Muscle layer of colon (tissue), 2 donors: ENCODE measurements around the gene KLHL29.
A peak's percentile ranks its signal among the peaks of the same experiment; 100 is the strongest.

ENCODE experiments used
- H3K27ac ChIP-seq: one replicate; pipeline ENCODE4 v1.7.0; 2013; ENCODE audit warnings: low read depth, mild to moderate bottlenecking, low read length, moderate library complexity
- H3K27me3 ChIP-seq, 2 donors: one replicate each; pipeline ENCODE4 v1.7.0; 2013; ENCODE audit warnings: low read length in 2 of 2, mild to moderate bottlenecking in 2 of 2; ENCODE audit not compliant: insufficient read depth in 2 of 2, control insufficient read depth in 1 of 2
- H3K36me3 ChIP-seq: one replicate; pipeline ENCODE4 v1.7.0; 2013; ENCODE audit warnings: mild to moderate bottlenecking, low read length; ENCODE audit not compliant: insufficient read depth
- H3K4me1 ChIP-seq: one replicate; pipeline ENCODE4 v1.7.0; 2013; ENCODE audit warnings: mild to moderate bottlenecking, low read length; ENCODE audit not compliant: insufficient read depth
- H3K4me3 ChIP-seq, 2 donors: one replicate each; pipeline ENCODE4 v1.7.0; 2013; ENCODE audit warnings: low read length in 2 of 2, low read depth in 1 of 2, mild to moderate bottlenecking in 1 of 2, moderate library complexity in 1 of 2
- H3K9ac ChIP-seq: one replicate; pipeline ENCODE4 v1.7.0; 2013; ENCODE audit warnings: low read length
- H3K9me3 ChIP-seq: one replicate; pipeline ENCODE4 v1.7.0; 2013; ENCODE audit warnings: mild to moderate bottlenecking, low read length
- donor health status: abdominal sarcoma.
- donor health status: Adenocarcinoma of cecum.

KLHL29 gene

GRCh38 chr2:23666241-23666979 is 281.4 kb downstream of the KLHL29 start:
- H3K4me1 ChIP-seq = peaks cover 30% of the 10 kb centered on the region
- H3K4me3 ChIP-seq = no peak overlapping the region
- no peaks in the 10 kb centered on the region for H3K36me3 ChIP-seq
- H3K27me3 ChIP-seq = no peaks in the 10 kb centered on the region
- H3K27ac ChIP-seq = no peak overlapping the region
- H3K9ac ChIP-seq = no peak overlapping the region
- H3K9me3 ChIP-seq = no peaks in the 10 kb centered on the region

DNA sequence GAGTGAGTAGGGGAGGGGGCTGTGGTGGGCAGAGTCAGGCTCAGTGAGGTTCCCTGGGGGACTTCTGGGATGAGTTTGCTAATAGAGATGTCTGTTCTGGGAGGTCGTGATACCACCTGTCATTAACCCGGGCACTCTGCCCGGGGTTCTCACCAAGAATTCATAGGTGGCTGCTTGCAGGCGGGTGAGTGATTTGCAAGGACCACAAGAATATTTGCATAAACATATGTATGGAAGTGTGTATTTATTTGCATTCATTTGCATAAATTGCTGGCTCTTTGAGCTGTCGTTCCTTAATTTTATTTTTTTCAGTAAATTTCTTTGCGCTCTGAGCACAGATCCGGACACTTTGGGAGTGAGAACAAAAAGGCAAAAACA is 282.0 kb downstream of the KLHL29 start:
- H3K27me3 ChIP-seq = no peaks in the 10 kb centered on the region
- H3K27ac ChIP-seq = no peak overlapping the region
- H3K36me3 ChIP-seq = no peaks in the 10 kb centered on the region
- no peak overlapping the region for H3K9ac ChIP-seq
- peaks cover 30% of the 10 kb centered on the region for H3K4me1 ChIP-seq
- H3K9me3 ChIP-seq = no peaks in the 10 kb centered on the region
- H3K4me3 ChIP-seq = no peak overlapping the region

DNA sequence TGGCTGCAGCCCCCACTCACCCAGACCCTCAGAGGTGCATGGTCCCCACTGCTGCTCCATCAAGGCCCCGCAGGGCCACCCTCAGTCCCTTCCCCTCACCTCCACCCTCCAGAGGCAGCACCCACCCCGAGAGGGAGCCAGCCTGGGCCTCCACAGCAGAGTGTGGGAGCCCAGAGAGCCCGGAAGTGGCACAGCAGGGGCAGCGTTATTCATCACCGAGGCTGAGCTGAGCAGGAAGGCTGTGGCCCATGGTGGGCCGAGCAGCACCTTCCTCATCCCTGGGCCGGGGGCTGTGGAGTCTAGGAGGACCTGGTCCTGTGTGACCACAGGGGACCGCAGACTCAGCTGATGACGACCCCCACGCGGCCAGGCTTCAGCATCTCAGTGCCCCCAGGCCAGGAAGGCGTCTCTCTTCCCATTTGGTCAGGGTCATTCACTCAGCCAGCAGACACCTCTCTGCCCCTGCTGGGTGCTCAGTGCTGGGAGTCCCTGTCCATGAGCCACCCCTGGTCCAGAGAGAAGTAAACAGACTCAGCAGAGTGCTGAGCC is 283.9 kb downstream of the KLHL29 start:
- Histone ChIP-seq H3K4me3 (no peak overlapping the region), H3K27ac (no peak overlapping the region), H3K9ac (no peak overlapping the region), H3K9me3 (no peaks in the 10 kb centered on the region), H3K4me1 (peaks cover 28% of the 10 kb centered on the region), H3K36me3 (no peaks in the 10 kb centered on the region), H3K27me3 (no peaks in the 10 kb centered on the region)

- no peaks in the 10 kb centered on the region for H3K9me3 ChIP-seq
- no peaks in the 10 kb centered on the region for H3K27me3 ChIP-seq
- H3K4me3 ChIP-seq = peak overlapping the region in 1 of 2 donors; percentile 13
- H3K4me1 ChIP-seq = peaks cover 20% of the 10 kb centered on the region
- no peaks in the 10 kb centered on the region for H3K36me3 ChIP-seq
- peak overlapping the region; percentile 67 for H3K27ac ChIP-seq
- H3K9ac ChIP-seq = no peak overlapping the region
Measured at GRCh38 chr2:23669413-23670244, 284.6 kb downstream of the KLHL29 start.

- H3K27ac ChIP-seq = peak overlapping the region; percentile 50
- H3K27me3 ChIP-seq = no peaks in the 10 kb centered on the region
- H3K36me3 ChIP-seq = no peaks in the 10 kb centered on the region
- peaks cover 17% of the 10 kb centered on the region for H3K4me1 ChIP-seq
- H3K9ac ChIP-seq = no peak overlapping the region
- no peak overlapping the region for H3K4me3 ChIP-seq
- H3K9me3 ChIP-seq = no peaks in the 10 kb centered on the region
Measured at GRCh38 chr2:23670245-23670592, 285.2 kb downstream of the KLHL29 start.

GRCh38 chr2:23673082-23673481 is 288.1 kb downstream of the KLHL29 start:
- Histone ChIP-seq H3K4me1 (peaks cover 17% of the 10 kb centered on the region), H3K27me3 (no peaks in the 10 kb centered on the region), H3K9me3 (no peaks in the 10 kb centered on the region), H3K4me3 (no peak overlapping the region), H3K9ac (no peak overlapping the region), H3K27ac (no peak overlapping the region), H3K36me3 (no peaks in the 10 kb centered on the region)

DNA sequence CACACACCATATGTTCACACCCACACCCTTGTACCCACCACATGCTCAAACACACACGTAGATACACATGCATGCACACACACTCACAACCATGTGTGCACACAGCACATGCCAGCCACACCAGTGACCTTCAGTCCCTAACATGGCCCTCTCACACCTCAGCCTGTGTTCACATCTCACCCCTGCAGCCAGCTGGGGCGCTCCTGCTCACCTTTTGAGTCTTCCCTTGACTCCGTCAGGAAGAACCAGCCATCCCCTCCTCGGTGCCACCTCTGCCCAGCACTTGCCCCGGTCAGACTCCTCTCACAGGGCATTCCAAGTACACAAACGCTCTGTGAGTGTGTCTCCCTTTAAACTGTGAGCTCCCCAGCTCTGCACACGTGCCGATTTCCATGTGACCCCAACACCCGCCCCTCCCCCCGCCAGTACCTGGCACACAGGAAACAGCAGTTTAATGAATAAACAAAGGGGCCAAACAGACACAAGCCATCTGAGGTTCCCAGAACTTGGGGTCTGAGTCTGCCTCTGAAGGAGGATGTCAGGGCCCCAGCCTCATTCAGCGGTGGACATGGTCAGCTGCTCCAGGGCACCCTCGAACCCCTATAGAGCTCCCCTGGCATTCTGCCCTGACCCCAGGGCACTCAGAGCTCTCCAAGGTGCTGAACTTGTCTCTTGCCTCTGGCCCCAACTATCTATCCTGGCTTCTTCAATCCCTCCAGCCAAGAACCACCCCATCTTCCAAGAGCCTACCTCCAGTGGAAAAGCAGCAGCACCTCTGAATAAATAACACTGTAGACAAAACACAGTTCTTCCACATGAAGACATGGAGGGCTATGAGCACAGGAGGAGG is 289.1 kb downstream of the KLHL29 start:
- Histone ChIP-seq H3K4me1 (peaks cover 8% of the 10 kb centered on the region), H3K36me3 (no peaks in the 10 kb centered on the region), H3K27me3 (no peaks in the 10 kb centered on the region), H3K9ac (no peak overlapping the region), H3K9me3 (no peaks in the 10 kb centered on the region), H3K4me3 (no peak overlapping the region), H3K27ac (no peak overlapping the region)

DNA sequence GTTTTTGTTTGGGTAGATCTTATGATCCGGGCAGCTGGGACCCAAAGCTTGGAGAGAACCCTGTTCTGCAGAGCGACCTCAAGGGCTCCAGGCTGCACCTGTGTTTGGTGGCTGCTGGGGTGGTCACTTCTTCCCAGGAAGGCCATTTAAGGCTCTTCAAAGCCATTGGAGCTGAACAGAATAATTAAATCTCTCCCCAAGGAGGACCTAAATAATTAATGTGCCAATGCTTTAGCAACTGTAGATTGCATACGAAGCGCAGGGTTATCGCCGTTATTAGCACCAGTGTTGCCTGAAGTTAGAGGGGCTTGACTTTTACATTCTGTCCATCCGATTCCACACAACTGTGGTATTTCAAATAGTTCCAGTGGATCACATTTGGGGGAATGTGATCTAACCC is 290.5 kb downstream of the KLHL29 start:
- H3K27me3 ChIP-seq = no peaks in the 10 kb centered on the region
- H3K36me3 ChIP-seq = no peaks in the 10 kb centered on the region
- no peaks in the 10 kb centered on the region for H3K4me1 ChIP-seq
- H3K4me3 ChIP-seq = no peak overlapping the region
- no peak overlapping the region for H3K9ac ChIP-seq
- H3K9me3 ChIP-seq = no peaks in the 10 kb centered on the region
- no peak overlapping the region for H3K27ac ChIP-seq

- no peaks in the 10 kb centered on the region for H3K36me3 ChIP-seq
- no peak overlapping the region for H3K27ac ChIP-seq
- no peaks in the 10 kb centered on the region for H3K9me3 ChIP-seq
- H3K4me3 ChIP-seq = no peak overlapping the region
- no peaks in the 10 kb centered on the region for H3K4me1 ChIP-seq
- H3K27me3 ChIP-seq = no peaks in the 10 kb centered on the region
- H3K9ac ChIP-seq = no peak overlapping the region
Measured at GRCh38 chr2:23677836-23678235, 292.9 kb downstream of the KLHL29 start.

DNA sequence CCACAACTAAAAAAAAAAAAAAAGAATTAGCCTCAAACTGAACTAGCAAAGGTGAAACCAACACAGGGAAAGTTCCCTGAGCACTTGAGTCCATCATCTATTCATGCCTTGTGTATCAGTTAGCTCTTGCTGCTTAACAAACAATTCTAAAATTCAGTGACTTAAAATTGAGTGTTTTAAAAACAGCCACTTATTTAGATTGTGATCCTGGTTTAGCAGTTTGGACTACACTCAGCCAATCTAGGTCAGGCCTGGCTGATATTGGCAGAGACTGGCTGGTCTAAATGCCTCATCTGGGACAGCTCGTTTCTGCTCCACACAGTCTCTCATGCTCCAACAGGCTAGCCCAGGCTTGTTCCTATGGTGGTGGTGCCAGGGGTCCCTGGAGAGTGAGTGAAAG is 294.1 kb downstream of the KLHL29 start:
- no peak overlapping the region for H3K4me3 ChIP-seq
- H3K36me3 ChIP-seq = no peaks in the 10 kb centered on the region
- no peaks in the 10 kb centered on the region for H3K9me3 ChIP-seq
- no peaks in the 10 kb centered on the region for H3K4me1 ChIP-seq
- no peak overlapping the region for H3K9ac ChIP-seq
- H3K27me3 ChIP-seq = no peaks in the 10 kb centered on the region
- no peak overlapping the region for H3K27ac ChIP-seq

DNA sequence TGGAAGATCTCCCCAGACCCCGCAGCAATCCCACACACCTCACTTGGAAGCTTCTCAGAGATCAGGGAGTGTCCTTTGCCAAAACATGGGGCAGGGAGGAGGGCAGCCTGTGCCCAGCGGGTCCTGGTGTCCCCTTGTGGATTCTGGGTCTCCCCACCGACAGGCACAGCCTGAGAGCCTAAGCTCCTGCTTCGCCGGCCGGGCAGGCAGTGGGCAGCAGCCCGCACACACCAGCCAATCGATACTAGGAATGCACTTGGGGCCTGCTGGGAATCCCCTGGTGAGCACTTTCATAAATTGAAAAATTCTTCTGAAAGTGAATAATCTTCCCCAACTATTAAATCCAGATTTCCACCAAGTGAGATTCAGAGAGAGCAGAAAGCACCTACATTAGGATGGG is 296.0 kb downstream of the KLHL29 start:
- Histone ChIP-seq H3K36me3 (peaks cover 2% of the 10 kb centered on the region), H3K27me3 (no peaks in the 10 kb centered on the region), H3K4me3 (no peak overlapping the region), H3K9me3 (no peaks in the 10 kb centered on the region), H3K9ac (no peak overlapping the region), H3K27ac (no peak overlapping the region), H3K4me1 (no peaks in the 10 kb centered on the region)
